Keratinocyte (primary cell): ENCODE results near the gene LGI4.

ENCODE experiments used
- CTCF ChIP-seq, 3 experiments: IDR thresholded peaks in 1 of 3; conservative IDR thresholded peaks in 1 of 3; optimal IDR thresholded peaks in 1 of 3; 2 replicates in 2 of 3; 3 replicates in 1 of 3; pipeline versions ENCODE3 to v1.5.1; 2011; ENCODE audit warnings: low read length in 3 of 3, mild to moderate bottlenecking in 3 of 3, moderate library complexity in 2 of 3, control low read depth in 1 of 3, inconsistent platforms in 1 of 3; ENCODE audit not compliant: insufficient read depth in 2 of 3; ENCODE audit errors: extremely low read depth in 1 of 3
- EZH2 ChIP-seq: IDR thresholded peaks from one replicate; pipeline ENCODE4 v1.6.1; 2012; ENCODE audit warnings: inconsistent platforms, mild to moderate bottlenecking, low read length, moderate library complexity

- TF ChIP-seq CTCF (optimal IDR thresholded peaks at IDR 0.05 in 1 of 3, IDR thresholded peaks at IDR 0.05 in 1 of 3, conservative IDR thresholded peaks at IDR 0.05 in 1 of 3; ENCODE audit: extremely low read depth in 1 of 3, insufficient read depth in 2 of 3, low read length in 3 of 3) (peak; percentile 47 to 74 (median 57)), EZH2 (no peak)
Measured at GRCh38 chr19:35090506-35091214, 44.2 kb downstream of the LGI4 start.
